HG03095 (cell line): ENCODE results near the gene IYD.
"Not testable (repeated sequence)": the region's sequence is repeated elsewhere in the genome, so short reads cannot be mapped to it uniquely, and the experiment has no call there.

ENCODE experiments used
- ATAC-seq: cut with Tn5 transposase; IDR thresholded peaks from one replicate; pipeline ENCODE4 v1.9.1; 2021; ENCODE audit warnings: moderate library complexity; ENCODE audit not compliant: unreplicated experiment

The IYD gene

GRCh38 chr6:150426198-150426597 lies 57.4 kb downstream of the IYD start:
- ATAC-seq = no peak

DNA sequence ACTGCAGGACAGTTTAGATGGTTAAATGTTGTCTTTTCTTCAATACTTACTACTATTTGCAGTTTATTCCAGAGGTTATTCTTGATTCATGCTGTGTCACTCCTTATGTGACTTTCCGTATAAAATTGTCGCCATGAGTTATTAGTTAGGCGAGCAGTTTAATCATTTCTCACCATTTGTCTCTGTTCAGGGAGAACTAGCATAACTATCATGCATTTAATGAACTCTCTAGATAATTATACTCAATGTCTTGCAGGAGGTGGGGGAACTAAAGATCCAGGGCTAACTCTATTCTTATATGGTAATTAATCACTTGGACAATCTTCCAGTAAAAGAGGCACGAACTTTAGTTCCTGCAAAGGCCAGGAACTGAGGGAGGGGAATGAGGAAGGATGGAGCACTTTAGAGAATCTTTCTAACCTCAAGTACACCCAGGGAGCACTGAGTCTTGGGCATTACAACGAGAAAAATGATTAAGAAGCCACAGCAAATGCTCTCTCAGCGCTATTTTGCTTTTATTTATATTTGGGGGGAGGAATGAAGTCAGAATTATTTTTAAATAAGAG lies 58.3 kb downstream of the IYD start:
- ATAC-seq = no peak

DNA sequence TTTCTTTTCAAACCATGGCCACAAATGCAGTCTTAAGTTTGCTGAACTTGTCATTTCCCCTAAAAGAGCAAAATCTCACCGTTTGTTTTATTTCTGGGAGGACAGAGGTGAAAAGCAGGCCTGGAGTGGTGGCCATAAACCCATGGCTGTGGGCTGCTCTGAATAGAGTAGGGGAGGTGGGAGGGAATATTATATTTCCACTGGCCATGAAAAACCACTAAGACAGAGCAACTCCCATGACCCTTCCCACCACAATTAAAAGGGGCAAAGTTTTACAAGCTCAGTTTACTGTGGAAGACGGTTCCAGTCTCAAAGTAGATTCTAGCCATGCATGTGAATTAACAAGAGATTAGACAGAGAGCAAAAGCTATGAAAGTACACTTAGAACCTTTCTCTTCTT lies 59.0 kb downstream of the IYD start:
- ATAC-seq = no peak

GRCh38 chr6:150430815-150431214 lies 62.0 kb downstream of the IYD start:
- no peak for ATAC-seq

DNA sequence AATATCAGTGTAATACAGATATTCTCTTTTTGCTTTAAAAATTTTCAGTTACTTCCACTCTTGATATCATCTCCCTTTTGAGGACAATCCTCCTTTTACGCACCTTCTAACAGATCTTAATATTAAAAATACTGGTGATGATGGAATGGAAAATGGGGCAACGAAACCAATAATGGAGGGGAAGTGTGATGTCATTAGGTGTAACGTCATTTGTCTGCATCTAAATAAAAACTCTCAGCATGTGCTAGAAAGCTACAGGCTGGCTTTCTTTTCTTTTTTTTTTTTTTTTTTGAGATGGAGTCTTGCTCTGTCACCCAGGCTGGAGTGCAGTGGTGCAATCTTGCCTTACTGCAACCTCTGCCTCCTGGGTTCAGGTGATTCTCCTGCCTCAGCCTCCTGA lies 66.5 kb downstream of the IYD start:
- ATAC-seq = no peak

DNA sequence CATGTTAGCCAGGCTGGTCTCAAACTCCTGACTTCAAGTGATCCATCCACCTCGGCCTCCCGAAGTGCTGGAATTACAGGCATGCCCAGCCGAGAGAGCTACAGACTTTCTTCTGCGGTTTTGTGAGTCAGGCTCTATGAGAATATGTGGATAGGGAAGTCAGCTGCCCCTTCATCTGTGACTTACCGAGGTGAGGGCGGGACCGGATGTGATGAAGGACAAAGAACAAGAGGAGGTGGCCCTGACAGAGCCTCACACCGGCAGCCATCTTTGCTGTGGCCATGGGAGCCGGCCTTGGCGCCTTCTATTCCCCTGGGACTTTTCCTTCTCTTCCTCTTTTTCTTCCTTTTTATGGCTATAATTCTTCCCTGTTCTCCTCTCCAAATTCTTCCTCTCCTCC lies 67.0 kb downstream of the IYD start:
- ATAC-seq = no peak

- no peak for ATAC-seq
These were observed 70.6 kb downstream of the IYD start for GRCh38 chr6:150439373-150439772.

GRCh38 chr6:150443621-150444020 lies 74.8 kb downstream of the IYD start:
- no peak for ATAC-seq

- no peak for ATAC-seq
These were observed 75.5 kb downstream of the IYD start for GRCh38 chr6:150444308-150444707.

GRCh38 chr6:150445486-150445885 lies 76.7 kb downstream of the IYD start:
- ATAC-seq = no peak

DNA sequence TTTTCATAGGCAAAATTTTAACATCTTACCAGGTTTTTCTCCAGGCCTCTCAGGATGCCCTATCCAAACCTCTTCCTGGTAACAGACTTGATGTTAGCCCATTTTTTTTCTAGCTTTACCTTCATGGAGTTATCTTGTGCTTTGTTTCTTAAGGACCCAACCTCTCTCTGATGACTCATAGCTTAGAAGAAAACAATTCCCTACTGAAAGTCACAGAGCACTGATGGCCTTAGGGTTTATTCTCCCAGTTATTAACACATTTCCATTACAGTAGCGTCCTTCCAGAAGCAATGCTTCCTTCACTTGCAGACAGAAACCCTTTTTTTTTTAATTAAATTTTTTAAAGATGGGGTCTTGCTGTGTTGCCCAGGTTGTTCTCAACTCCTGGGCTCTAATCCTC lies 79.4 kb downstream of the IYD start:
- ATAC-seq = no peak

DNA sequence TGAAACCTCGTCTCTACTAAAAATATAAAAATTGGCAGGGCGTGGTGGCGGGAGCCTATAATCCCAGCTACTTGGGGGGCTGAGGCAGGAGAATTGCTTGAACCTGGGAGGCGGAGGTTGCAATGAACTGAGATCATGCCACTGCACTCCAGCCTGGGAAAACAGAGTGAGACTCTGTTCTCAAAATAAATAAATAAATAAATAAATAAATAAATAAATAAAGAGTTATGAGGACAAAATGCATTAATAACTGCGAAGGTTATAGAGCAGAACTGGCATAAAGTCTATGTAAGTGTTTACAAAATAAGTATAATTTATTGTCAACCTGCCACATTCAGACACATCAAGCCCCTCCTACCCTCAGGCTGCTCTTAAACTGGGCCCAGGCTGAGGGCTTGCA lies 80.2 kb downstream of the IYD start:
- ATAC-seq = not testable (repeated sequence)

DNA sequence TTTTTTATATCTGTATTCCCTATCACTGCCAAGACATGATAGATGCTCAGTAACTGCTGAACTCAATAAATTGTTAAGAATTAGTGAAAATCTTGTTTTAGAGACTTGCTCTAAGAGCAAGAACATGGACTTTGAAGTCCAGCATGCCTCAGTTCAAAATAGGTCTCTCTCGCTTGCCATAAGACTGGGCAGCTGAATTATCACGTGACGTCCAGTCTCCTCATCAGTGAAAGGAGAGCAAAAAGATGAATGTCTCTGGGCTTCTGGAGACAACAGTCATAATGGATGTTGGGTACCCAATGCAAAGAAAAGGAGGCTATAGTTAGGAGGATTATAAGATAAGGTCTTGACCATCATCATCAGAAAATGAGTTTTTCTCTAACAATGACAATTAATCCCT lies 82.1 kb downstream of the IYD start:
- no peak for ATAC-seq

DNA sequence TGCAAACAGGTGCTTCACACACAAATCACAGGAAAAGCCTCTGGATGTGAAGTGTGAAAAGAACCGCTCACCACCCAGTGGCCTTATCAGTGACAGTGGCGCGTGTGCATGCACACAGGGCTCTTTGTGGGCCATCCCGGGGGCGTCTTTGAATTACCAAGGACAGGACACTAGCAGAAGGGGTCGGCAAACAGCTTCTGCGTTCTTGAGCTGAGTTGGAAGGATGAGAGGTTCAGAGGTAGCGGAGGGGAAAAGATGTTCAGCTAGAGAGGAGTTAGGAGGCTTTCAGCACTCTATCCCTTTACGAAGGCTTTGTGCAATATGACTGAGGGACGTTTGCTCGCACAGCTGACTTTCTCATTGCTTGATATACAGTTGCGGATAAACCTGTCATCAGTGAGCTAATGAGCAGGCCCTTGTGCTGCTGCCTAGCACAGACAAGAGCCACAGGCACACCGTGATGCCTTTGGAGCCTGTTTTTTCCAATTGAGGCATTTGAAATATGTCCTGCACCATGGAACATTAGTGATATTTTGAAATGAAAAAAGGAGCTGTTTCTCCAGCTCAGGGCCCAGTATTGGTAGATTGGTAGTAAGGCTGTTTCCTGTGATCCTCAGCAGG lies 83.1 kb downstream of the IYD start:
- ATAC-seq = no peak

DNA sequence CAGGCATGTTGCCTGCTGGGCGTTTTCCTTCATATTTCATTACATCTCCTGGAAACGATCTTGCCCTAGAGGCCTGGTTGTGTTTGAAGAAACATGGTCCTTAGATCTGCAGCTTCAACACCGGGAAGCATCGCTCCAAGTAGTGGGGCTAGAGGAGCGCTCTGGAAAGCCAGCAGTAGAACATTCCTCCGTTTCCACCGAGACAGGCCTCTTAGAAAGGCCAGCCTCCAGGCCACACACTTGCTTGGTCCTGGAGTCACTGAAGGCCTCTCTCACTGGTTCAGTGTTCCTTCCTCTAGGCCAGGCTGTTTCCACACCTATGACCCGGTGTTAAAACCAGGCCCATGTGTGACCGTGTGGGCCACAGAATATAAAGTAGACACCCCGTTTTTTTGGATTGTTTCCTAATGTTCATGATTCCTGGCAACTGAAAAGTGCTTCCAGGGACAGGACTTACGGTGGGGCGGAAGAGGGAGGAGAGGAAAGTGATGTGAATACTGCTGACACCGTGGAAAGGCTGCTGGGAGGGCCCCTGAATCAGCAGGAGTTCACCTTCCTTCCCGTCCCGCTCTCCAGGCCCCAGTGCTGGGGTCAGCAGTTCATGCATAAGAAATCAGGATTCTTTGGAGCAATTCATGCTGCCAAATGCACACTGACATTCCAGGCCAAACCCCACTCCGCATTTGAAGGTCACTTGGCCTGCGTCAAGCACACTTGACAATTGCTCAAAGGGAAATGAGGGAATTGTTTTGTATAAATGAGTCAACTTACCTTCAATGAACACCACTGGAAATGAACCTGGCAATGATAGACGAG lies 83.8 kb downstream of the IYD start:
- ATAC-seq = no peak

DNA sequence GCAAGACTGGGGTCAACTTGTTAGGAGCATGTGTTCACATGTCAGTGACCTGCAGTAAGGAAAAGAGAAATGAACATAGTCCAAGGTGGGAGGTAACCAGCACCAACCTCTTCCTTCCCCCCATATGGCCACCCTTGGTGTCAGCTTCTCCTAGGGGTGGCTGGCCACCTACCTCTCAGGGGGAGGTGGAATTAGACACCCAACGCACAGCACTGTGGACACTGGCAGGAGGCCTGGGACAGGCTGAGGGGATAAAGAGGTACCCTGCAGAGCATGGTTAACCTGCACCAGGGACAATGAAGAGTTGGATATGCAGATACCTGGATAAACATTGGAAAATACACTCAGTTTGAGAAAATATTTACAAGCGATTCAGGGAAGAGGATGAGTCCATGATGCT lies 84.5 kb downstream of the IYD start:
- no peak for ATAC-seq
